ENCODE results near the gene ACVRL1.

ACVRL1 gene

DNA sequence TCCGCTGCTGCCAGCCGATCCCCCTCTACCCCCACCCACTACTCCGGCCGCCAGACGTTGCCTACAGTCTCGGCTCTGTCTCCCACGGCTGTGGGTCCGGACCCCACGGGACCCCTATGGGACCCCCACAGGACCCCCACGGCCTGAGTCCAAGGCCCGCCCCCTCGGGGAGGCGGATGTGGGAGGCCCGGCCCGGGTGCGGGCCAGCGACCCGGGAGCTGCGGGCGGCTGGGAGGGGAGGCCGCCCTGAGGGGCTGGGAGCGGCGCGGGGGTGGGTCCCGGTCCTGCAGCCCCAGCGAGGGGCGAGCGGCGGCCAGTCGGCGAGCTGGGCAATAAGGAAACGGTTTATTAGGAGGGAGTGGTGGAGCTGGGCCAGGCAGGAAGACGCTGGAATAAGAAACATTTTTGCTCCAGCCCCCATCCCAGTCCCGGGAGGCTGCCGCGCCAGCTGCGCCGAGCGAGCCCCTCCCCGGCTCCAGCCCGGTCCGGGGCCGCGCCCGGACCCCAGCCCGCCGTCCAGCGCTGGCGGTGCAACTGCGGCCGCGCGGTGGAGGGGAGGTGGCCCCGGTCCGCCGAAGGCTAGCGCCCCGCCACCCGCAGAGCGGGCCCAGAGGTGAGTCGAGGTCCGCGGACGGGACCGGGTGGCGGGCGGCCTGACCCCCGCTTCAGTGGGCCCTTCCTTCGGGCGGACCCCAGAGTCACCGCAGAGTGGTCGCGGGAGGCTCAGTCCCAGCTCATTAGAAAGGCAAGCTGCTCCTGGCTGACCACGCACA, at the start of gene ACVRL1:
TSS of gene ACVRL1 (plus strand) at position 422 of the 773 bp plus-strand sequence. CDS start 4,971 bp downstream, outside the sequence.
- DNase-seq = peak; percentile 79

DNA sequence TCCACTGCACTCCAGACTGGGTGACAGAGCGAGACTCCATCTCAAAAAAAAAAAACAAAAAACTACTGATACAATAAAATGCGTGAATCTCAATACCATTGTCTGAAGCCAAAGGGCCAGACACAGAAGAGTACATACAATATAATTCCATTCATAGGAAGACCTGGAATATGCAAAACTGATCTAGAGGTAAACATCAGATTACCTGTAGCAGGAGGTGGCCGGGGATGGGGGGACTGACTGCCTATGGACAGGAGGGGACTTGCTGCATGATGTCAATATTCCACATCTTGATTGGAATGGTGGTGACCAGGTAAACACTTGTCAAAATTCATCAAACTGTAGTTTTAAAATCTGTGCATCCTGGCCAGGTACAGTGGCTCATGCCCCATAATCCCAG, 46.3 kb upstream of the ACVRL1 start:
- DNase-seq = no peak

GRCh38 chr12:51862947-51863346, 44.4 kb upstream of the ACVRL1 start:
- no peak for DNase-seq

DNA sequence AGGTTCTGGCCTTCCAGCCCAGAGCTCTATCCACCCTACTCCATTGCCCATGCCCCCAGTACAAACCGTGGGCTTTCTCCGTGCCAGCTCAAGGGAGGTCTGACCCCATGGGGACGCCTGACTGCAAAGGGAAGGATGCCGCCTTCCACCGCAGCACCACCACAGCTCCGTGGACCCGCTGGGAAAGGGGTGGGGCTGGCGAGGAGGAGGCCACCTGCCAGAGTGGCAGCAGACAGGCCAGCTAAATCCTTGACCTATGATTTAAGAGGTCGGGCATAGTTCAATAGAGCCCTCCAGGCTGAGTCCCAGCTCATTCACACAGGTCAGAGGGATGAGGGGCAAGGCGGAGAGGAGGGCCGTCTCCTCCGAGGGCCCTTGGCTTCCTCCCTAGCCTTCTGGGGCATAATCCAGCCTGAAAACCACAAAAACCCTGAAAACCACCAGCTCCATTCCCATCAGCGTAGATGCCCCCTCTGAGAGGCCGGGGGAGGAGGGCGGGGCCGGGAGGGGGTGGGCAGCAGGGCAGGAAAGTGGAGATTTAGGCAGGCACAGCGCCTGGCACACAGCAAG, 43.9 kb upstream of the ACVRL1 start:
- no peak for DNase-seq

GRCh38 chr12:51863933-51864832, 43.1 kb upstream of the ACVRL1 start:
- peak; percentile 79 for DNase-seq

GRCh38 chr12:51864833-51865670, 42.3 kb upstream of the ACVRL1 start:
- DNase-seq = no peak

DNA sequence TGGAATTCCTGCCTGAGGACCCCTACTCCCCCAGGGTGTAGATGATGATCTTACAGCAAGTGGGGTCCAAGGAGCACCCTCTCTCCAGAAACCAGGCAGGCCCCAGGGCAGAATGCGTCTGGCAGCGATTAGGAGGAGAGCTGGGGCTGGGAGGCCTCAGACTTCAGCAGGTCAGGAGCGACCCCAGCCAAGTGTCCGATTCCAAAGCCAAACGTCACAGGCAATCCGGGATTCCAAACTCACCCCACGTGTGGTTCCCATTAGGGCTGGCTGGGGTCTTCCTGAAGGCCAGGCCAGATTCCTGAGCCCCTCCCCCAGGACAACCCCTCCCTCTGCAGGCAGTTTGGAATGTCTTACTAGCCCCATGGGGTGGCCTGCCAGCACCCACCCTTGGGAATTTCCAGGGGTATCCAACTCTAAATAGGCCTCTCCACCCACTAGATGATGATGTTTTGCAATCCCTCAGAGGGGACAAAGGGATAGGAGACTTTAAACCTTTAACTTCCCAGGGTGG, 41.5 kb upstream of the ACVRL1 start:
- DNase-seq = no peak

GRCh38 chr12:51866324-51866723, 41.0 kb upstream of the ACVRL1 start:
- DNase-seq = no peak

GRCh38 chr12:51866762-51867161, 40.5 kb upstream of the ACVRL1 start:
- no peak for DNase-seq

DNA sequence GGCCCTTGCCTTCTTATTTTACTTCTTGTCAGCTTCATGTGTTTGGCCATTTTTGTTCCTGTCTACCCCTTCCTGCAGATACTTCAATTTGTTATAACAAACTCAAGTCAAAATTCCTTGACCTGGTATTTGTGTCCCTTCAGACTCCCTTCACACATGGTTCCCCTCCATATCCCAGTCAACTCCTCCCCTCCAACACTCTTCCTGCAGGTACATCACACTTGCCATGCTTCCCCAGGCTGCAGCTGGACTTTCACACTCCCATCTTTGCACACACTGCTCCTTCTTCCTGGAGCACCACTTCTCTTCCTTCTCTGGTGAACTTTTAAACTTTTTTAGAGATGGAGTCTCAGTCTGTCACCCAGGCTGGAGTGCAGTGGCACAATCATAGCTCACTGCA, 39.9 kb upstream of the ACVRL1 start:
- DNase-seq = no peak

GRCh38 chr12:51867796-51868428, 39.4 kb upstream of the ACVRL1 start:
- DNase-seq = no peak

DNA sequence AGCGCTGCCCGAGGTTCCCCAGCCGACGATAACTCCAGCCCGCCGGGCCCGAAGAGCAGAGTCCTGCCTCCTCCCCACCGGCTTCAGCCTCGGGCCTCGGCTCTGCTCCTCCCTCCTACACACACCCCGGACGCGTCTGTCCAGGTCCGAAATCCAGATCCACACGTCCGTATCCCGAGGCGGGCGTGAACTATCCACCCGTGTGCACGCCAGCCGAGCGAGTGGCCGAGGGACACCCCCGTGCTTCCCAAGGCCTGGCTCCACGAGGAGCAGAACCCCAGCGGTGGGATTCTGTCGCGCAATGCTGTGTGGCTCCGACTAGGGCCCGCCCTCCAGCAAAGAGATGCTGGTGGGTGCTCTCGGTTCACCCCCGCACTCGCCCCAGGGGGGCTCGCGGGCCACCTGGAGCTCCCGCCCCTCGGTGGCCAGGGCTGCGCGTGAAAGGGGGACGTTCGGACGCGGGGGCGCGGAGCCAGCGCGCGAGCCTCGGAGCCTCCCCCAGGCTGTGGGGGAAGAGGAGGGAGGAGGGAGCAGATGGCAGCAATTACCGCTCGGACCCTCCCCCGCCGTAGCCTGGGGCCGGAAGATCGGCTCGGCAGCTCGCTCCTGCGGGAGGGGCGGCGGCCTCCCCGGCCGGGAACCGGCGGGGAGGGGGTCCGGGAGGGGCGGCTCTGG, 38.3 kb upstream of the ACVRL1 start:
- DNase-seq = peak; percentile 75

DNA sequence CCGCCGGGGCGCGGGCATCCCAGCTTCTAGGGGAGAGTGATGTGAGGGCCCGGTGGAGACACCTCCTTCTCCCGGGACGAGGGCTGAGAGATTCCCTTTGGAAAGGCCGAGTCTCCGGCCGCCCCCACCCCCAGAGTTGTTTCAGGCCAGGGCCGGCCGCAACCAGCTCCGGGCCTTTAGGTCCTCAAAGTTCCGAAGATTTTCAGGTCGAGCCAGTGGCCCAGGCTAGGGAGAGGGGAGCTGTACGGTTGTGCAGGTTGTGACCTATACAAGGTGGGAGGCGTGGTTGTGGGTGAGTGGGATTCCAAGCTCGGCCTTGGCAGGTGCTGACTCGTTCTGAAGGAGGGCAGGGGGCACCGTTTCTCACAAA, 37.8 kb upstream of the ACVRL1 start:
- DNase-seq = no peak

DNA sequence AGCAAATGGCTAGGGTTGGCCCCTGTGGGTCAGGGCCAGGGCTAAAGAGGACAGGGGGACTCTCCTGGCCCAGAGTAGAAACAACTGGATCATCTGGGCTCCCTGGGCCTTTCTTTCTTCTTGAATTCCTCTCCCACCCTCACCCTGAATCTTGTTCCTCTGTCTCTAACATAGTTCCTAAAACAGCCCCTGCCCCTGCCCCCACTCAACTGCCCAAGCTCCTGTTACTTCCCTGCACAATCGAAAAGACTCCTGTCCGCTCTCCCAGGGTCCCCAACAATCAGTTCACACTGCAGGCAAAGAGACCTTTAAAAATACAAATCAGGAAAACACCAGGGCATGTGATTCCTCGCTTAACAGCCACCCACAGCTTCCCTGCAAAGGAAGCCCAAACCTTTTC, 37.4 kb upstream of the ACVRL1 start:
- DNase-seq = no peak

GRCh38 chr12:51870504-51870903, 36.8 kb upstream of the ACVRL1 start:
- no peak for DNase-seq

DNA sequence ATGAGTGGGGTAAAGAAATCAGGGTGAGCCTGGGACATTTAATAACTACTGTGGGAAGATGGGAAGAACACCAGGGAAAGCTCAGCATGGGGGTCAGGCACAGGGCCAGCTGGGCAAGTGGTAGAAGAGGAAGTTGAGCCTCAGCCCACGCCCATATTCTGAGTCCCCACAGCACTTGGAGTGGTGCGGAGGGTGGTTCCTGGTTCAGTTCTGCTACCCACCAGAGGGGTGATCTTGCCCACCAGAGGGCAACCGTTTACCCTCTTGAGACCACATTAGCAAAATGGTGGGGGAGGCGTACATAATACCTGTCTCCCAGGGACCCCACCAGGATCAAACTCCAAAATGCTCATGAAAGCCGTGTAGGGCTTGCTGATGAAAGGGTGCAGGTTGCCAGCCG, 36.2 kb upstream of the ACVRL1 start:
- DNase-seq = peak; percentile 38

DNA sequence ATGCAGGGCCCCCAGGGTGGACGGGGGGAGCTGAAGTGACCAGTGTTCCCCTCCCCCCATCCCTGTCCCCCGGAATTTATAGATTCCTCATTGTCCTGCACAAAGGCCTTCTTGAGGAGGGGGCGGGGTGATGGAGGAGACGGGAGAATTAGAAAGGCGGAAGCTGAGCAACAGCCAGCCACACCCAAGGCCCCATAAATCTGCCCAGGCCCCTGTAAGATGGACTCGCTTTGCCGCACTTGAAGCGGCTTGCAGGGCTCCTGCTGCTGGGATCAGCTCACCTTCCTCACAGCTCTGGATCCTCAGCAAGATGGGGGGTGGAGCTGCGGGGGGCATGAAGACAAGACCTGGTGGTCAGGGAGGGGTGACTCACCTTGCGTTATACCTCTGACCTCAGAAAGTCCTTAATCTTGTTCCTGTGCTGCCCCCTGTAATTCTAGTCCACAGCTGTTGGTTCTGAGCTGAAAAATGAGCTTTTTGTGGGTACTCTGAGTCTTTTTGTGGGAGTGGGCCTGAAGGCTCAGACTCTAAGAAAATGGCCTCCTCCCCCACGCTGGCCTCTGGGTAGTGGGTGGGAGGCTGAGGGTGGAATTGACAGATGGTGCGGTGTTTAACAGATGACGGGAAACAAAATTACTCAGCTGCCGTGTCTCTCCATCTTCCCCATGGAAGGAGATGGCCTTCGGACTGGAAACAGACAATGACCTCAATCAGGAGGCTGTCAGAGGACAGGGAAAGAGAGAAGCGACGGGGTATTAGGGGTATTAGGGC, 35.2 kb upstream of the ACVRL1 start:
- DNase-seq = no peak

- DNase-seq = no peak
Observed at GRCh38 chr12:51872689-51872981, 34.7 kb upstream of the ACVRL1 start.

DNA sequence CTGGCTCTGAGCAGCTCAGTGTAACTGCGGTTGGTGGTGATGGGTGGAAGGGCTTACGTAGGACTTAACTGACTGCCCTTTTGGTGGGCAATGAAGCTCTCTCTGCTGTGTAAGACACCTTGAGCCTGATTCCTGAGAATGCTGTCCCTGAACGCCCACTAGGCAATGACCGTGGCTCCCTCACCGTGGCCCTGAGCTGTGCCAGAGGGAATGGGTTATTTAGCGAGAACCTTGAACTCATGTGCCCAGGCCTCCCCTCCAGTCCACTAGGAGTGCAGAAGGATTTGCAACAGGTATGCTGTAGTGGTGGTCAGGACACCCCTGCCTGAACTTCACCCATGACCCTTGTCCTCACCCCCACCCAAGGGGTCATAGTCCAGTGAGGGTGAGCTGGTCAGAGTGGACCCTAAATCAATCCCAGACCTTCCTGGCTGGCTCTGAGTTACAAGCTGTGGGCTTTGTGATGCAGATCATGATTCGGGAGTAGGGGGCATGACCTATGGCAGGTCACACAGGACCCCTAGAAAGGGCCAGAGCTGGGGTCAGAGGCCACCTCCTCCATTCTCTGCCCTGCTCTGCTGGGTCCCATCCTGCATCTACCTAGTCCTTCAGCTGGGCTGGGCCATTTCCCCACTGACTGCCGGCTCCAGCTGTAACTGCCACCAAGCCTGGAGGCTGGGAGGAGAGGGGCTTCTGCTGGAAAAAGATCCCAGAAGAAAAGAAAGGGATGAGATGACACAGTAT, 33.9 kb upstream of the ACVRL1 start:
- no peak for DNase-seq

DNA sequence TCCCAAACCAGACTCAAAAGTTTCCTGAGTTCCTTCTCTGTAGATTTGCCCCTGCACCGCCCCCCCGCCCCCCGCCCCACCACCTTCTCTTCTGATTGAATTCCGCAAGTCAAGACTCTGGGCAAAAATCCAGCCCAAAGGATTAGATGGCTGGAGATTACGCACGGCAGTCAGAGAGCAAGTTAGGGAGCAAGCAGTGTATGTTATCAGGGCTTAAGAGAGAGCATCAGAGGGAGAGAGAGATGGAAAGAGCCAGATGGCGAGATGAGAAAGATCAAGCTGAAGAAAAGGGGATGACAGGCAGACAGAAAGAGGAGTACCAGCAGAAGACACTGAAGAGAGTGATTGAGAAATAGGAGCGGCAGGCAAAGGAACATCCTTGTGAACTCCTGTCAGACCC, 33.3 kb upstream of the ACVRL1 start:
- no peak for DNase-seq

Measured in right hindlimb (tissue), 1 donor.